Neural progenitor cell (in vitro differentiated cells): ENCODE measurements around the gene RPL29.

Experiments used
- EZH2phosphoT487 ChIP-seq: fragments of 200-600 bp; sonication (generic); IDR thresholded peaks from 2 replicates; pipeline ENCODE4 v1.6.1; 2017; ENCODE audit warnings: antibody characterized with exemption
- TF ChIP-seq, protein P1 (sequence below): fragments of 200-600 bp; sonication (generic); IDR thresholded peaks from 2 replicates; pipeline ENCODE4 v1.5.1; 2017; ENCODE audit warnings: antibody characterized with exemption, mild to moderate bottlenecking

DNA sequence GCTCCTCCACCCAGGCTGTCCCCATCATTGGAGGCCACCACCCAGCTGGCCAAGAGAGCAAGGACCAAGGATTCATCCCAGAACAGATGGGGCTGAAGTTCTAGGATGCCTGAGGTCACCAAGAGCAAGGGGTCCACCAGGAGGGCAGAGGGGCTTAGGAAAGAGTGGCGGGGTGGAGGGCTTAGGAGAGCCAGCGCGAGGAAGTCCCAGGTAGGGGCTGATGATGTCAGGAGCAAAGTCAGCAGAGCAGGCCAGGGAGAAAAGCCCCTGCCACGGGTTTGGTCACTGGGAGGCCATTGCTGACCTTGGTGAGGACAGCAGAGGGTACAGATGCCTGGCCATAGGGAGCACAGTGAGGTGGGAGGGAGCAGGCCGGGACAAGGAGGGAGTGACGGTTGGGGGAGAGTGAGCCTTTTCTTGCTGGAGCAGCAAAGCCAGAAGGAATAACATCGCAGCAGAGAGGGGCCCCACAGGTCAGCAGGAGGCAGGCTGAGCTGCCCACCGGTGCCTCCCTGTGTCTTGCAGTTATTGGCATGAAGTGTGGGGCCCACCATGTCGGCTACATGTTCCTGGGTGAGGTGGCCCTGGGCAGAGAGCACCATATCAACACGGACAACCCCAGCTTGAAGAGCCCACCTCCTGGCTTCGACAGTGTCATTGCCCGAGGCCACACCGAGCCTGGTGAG is 48.3 kb downstream of the RPL29 start:
- TF ChIP-seq, protein P1, sequence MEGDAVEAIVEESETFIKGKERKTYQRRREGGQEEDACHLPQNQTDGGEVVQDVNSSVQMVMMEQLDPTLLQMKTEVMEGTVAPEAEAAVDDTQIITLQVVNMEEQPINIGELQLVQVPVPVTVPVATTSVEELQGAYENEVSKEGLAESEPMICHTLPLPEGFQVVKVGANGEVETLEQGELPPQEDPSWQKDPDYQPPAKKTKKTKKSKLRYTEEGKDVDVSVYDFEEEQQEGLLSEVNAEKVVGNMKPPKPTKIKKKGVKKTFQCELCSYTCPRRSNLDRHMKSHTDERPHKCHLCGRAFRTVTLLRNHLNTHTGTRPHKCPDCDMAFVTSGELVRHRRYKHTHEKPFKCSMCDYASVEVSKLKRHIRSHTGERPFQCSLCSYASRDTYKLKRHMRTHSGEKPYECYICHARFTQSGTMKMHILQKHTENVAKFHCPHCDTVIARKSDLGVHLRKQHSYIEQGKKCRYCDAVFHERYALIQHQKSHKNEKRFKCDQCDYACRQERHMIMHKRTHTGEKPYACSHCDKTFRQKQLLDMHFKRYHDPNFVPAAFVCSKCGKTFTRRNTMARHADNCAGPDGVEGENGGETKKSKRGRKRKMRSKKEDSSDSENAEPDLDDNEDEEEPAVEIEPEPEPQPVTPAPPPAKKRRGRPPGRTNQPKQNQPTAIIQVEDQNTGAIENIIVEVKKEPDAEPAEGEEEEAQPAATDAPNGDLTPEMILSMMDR: no peak
- TF ChIP-seq EZH2phosphoT487: no peak
